22Rv1 (cell line): ENCODE measurements around the gene CD163.

Experiments
- H3K27ac ChIP-seq: fragments of 450-650 bp; 2 replicates; pipeline ENCODE4 v1.5.1; 2017
- CTCF ChIP-seq: fragments of 450-650 bp; IDR thresholded peaks from 2 replicates; pipeline ENCODE4 v1.5.1; 2017; ENCODE audit warnings: mild to moderate bottlenecking
- ZFX ChIP-seq: fragments of 450-650 bp; IDR thresholded peaks from 2 replicates; pipeline ENCODE4 v1.6.1; 2017; ENCODE audit warnings: antibody characterized with exemption, borderline replicate concordance

The CD163 gene

GRCh38 chr12:7501031-7501588 is 2.5 kb downstream of the CD163 start:
- H3K27ac ChIP-seq = no peak overlapping the region
- TF ChIP-seq CTCF (no peak), ZFX (no peak)

- TF ChIP-seq CTCF (no peak), ZFX (no peak)
- no peak overlapping the region for H3K27ac ChIP-seq
These were observed 3.9 kb downstream of the CD163 start for GRCh38 chr12:7499636-7500035.

GRCh38 chr12:7498809-7499208 is 4.8 kb downstream of the CD163 start:
- TF ChIP-seq ZFX = no peak
- TF ChIP-seq CTCF = no peak
- no peak overlapping the region for H3K27ac ChIP-seq

GRCh38 chr12:7497661-7498060 is 5.9 kb downstream of the CD163 start:
- TF ChIP-seq ZFX = no peak
- no peak for TF ChIP-seq CTCF
- no peak overlapping the region for H3K27ac ChIP-seq

GRCh38 chr12:7496451-7496850 is 7.1 kb downstream of the CD163 start:
- H3K27ac ChIP-seq = no peak overlapping the region
- TF ChIP-seq CTCF (no peak), ZFX (no peak)

GRCh38 chr12:7495136-7495535 is 8.4 kb downstream of the CD163 start:
- TF ChIP-seq ZFX = no peak
- no peak for TF ChIP-seq CTCF
- H3K27ac ChIP-seq = no peak overlapping the region

GRCh38 chr12:7493006-7493405 is 10.6 kb downstream of the CD163 start:
- TF ChIP-seq CTCF (no peak), ZFX (no peak)
- H3K27ac ChIP-seq = no peak overlapping the region
